Uterus (tissue), 4 donors: Measurements from ENCODE around the gene ZNF892. TPM values are rescaled to one million over a fixed set of nuclear protein-coding genes. Genes with fewer than 3 reads are reported as not detected.
"Not testable (repeated sequence)": the region's sequence is repeated elsewhere in the genome, so short reads cannot be mapped to it uniquely, and the experiment has no call there.

Experiments
- DNase-seq, 2 donors: peaks; one replicate each; pipeline ENCODE4 v3.0.0-alpha.2; 2019 to 2020
- H3K27ac ChIP-seq, 2 donors: fragments of 200-600 bp; sonication (generic); 1 replicate in 1 of 2; 2 replicates in 1 of 2; pipeline ENCODE4 v1.5.1; 2016 to 2018
- H3K27me3 ChIP-seq, 2 donors: fragments of 200-600 bp; sonication (generic); one replicate each; pipeline ENCODE4 v1.5.1; 2018 to 2019; ENCODE audit warnings: control low read depth in 1 of 2
- H3K36me3 ChIP-seq, 2 donors: fragments of 200-600 bp; sonication (generic); one replicate each; pipeline ENCODE4 v1.5.1; 2019; ENCODE audit warnings: control low read depth in 1 of 2
- H3K4me1 ChIP-seq, 2 donors: fragments of 200-600 bp; sonication (generic); one replicate each; pipeline ENCODE4 v1.5.1; 2018 to 2019; ENCODE audit warnings: control low read depth in 1 of 2
- H3K4me3 ChIP-seq, 2 donors: fragments of 200-600 bp; sonication (generic); 1 replicate in 1 of 2; 2 replicates in 1 of 2; pipeline ENCODE4 v1.5.1; 2018 to 2019; ENCODE audit warnings: mild to moderate bottlenecking in 1 of 2
- H3K9me3 ChIP-seq, 2 donors: fragments of 200-600 bp; sonication (generic); one replicate each; pipeline ENCODE4 v1.5.1; 2019; ENCODE audit warnings: control low read depth in 1 of 2
- POLR2A ChIP-seq, 2 donors: fragments of 450-650 bp; IDR thresholded peaks; one replicate each; pipeline ENCODE4 v1.6.1; 2016; ENCODE audit warnings: antibody characterized with exemption in 2 of 2, mild to moderate bottlenecking in 1 of 2, moderate library complexity in 1 of 2
- intact Hi-C: fragments of 100-400 bp; cut with DNase I; formaldehyde crosslinking; loops from one replicate; pipeline ENCODE4 v1.15.1; 2023; ENCODE audit warnings: low total_unique reads
- total RNA-seq, 4 donors: library from RNA; depleted of rRNA in 3 of 4; stranded (reverse); fragments of >200 nt in 3 of 4; gene quantifications; one replicate each; pipeline versions ENCODE4 v1.1.0 to v1.2.4, GENCODE V29; 2014 to 2023
- TF ChIP-seq, protein P1 (sequence below), 4 experiments: fragments of 200-600 bp in 2 of 4; fragments of 450-650 bp in 2 of 4; sonication (generic) in 2 of 4; IDR thresholded peaks; one replicate each; pipeline ENCODE4 v1.5.1; 2016 to 2019; ENCODE audit warnings: antibody characterized with exemption in 4 of 4, mild to moderate bottlenecking in 2 of 4, moderate library complexity in 1 of 4
- donor health status: DM: yes; HTN: yes; CAD: no.

ZNF892 gene
- total RNA-seq, 4 donors from 2014 or later, result 0.88 to 19.6 (median 6.9) TPM

DNA sequence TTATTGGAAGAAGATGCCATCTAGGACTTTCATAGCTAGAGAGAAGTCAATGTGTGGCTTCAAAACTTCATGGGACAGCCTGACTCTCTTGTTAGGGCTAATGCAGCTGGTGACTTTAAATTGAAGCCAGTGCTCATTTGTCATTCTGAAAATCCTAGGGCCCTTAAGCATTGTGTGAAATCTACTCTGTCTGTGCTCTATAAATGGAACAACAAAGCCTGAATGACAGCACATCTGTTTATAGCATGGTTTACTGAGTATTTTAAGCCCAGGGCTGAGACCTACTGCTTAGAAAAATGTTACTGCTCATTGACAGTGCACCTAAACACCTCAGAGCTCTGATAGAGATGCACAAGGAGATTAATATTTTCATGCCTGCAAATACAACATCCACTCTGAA lies 30.8 kb downstream of the ZNF892 start:
- DNase-seq, result no peak
- no peak overlapping the region for H3K27ac ChIP-seq
- no peak overlapping the region for H3K4me3 ChIP-seq
- intact Hi-C loops, result no loop called here
- H3K9me3 ChIP-seq, result peaks cover 0 to 19% of the 10 kb centered on the region in 2 donors
- no peaks in the 10 kb centered on the region for H3K4me1 ChIP-seq
- no peaks in the 10 kb centered on the region for H3K36me3 ChIP-seq
- TF ChIP-seq POLR2A (IDR thresholded peaks at IDR 0.05), result no peak
- TF ChIP-seq, protein P1, sequence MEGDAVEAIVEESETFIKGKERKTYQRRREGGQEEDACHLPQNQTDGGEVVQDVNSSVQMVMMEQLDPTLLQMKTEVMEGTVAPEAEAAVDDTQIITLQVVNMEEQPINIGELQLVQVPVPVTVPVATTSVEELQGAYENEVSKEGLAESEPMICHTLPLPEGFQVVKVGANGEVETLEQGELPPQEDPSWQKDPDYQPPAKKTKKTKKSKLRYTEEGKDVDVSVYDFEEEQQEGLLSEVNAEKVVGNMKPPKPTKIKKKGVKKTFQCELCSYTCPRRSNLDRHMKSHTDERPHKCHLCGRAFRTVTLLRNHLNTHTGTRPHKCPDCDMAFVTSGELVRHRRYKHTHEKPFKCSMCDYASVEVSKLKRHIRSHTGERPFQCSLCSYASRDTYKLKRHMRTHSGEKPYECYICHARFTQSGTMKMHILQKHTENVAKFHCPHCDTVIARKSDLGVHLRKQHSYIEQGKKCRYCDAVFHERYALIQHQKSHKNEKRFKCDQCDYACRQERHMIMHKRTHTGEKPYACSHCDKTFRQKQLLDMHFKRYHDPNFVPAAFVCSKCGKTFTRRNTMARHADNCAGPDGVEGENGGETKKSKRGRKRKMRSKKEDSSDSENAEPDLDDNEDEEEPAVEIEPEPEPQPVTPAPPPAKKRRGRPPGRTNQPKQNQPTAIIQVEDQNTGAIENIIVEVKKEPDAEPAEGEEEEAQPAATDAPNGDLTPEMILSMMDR (IDR thresholded peaks at IDR 0.05), result no peak
- H3K27me3 ChIP-seq, result no peaks in the 10 kb centered on the region

DNA sequence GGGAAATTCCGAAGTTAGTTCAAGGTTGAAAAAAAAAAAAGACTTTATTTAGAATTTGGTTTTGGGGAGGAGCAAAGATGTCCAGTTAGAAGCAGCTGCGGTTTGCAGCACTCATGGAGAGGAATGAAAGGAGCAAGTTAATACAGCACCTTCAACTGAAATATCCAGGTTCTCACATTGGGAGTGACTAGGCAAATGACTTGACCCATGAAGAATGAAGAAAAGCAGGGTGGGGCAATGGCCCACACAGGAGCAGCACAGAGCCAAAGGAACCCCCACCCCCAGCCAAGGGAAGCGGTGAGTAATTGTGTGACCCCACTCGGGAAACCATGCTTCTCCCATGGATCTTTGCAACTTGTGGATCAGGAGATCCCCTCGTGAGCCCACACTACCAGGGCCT lies 32.8 kb downstream of the ZNF892 start:
- peaks cover 0 to 14% of the 10 kb centered on the region in 2 donors for H3K9me3 ChIP-seq
- no peak for TF ChIP-seq POLR2A (IDR thresholded peaks at IDR 0.05)
- TF ChIP-seq, protein P1 (IDR thresholded peaks at IDR 0.05), result no peak
- H3K27ac ChIP-seq, result no peak overlapping the region
- no peak overlapping the region for H3K4me3 ChIP-seq
- no peak for DNase-seq
- intact Hi-C loops, result no loop called here
- H3K36me3 ChIP-seq, result no peaks in the 10 kb centered on the region
- no peaks in the 10 kb centered on the region for H3K4me1 ChIP-seq
- H3K27me3 ChIP-seq, result no peaks in the 10 kb centered on the region

DNA sequence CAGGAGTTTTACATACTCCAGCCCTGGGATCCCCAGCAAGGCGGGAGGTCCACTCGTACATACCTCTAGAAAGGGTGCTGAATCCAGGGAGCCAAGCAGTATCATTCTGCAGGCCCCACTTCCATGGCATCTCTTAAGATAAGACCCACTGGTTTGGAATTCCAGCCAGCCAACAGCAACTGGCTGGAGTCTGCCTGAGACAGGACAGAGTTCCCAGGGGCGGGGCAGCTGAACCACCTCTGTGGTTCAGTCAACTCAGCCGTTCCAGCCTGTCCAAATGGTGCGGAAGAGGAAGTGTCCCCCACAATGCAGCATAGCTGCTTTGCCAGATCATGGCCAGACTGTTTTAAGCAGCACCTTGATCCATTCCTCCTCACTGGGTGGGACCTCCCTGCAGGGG lies 33.2 kb downstream of the ZNF892 start:
- Histone ChIP-seq H3K27me3 (no peaks in the 10 kb centered on the region), H3K4me3 (no peak overlapping the region), H3K27ac (no peak overlapping the region), H3K36me3 (no peaks in the 10 kb centered on the region), H3K4me1 (no peaks in the 10 kb centered on the region), H3K9me3 (peaks cover 0 to 14% of the 10 kb centered on the region in 2 donors)
- DNase-seq, result no peak
- intact Hi-C loops, result no loop called here
- no peak for TF ChIP-seq POLR2A (IDR thresholded peaks at IDR 0.05)
- TF ChIP-seq, protein P1 (IDR thresholded peaks at IDR 0.05), result no peak

DNA sequence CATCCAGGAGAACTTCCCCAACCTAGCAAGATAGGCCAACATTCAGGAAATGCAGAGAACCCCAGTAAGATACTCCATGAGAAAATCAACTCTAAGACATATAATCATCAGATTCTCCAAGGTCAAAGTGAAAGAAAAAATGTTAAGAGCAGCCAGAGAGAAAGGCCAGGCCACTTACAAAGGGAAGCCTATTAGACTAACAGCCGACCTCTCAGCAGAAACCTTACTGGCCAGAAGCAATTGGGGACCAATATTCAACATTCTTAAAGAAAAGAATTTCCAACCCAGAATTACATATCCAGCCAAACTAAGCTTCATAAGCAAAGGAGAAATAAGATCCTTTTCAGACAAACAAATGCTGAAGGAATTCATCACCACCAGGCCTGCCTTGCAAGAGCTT lies 34.8 kb downstream of the ZNF892 start:
- H3K4me3 ChIP-seq, DNase-seq, H3K27me3 ChIP-seq, intact Hi-C loops, H3K27ac ChIP-seq, H3K4me1 ChIP-seq, H3K36me3 ChIP-seq: not testable (repeated sequence)
- H3K9me3 ChIP-seq, result peaks cover 0 to 19% of the 10 kb centered on the region in 2 donors

Other genes with a start within 250 kb of the ZNF892 start
- 1 to 10 TPM in 2 of 4 donors, under 1 TPM in 1, not detected in 1; 0.29 to 1.7 (median 1.6) TPM for gene MAL, start 181.8 kb upstream of the ZNF892 start, total RNA-seq
- gene MRPS5, start 85.7 kb upstream of the ZNF892 start, total RNA-seq, result 10 to 100 TPM in 3 of 4 donors, 1 to 10 TPM in 1; 7.2 to 50.3 (median 28.6) TPM
- gene ZNF514, start 47.7 kb upstream of the ZNF892 start, total RNA-seq, result 10 to 100 TPM; 13.3 to 38.4 (median 23.7) TPM
- gene ZNF2, start 41.7 kb upstream of the ZNF892 start, total RNA-seq, result 10 to 100 TPM in 2 of 4 donors, 1 to 10 TPM in 2; 5.9 to 20.2 (median 8.7) TPM
- gene PROM2, start 66.9 kb downstream of the ZNF892 start, total RNA-seq, result 10 to 100 TPM in 2 of 4 donors, 1 to 10 TPM in 2; 1.5 to 13.8 (median 7.1) TPM
- gene KCNIP3, start 89.8 kb downstream of the ZNF892 start, total RNA-seq, result 10 to 100 TPM in 2 of 4 donors, 1 to 10 TPM in 2; 1.5 to 18.3 (median 10.8) TPM
- 10 to 100 TPM in 3 of 4 donors, 1 to 10 TPM in 1; 4.4 to 62.4 (median 27.1) TPM for gene FAHD2A, start 195.2 kb downstream of the ZNF892 start, total RNA-seq